Kidney epithelial cell (primary cell): ENCODE measurements around the gene SSR4. TPM values are rescaled to one million over a fixed set of nuclear protein-coding genes. Genes with fewer than 3 reads are reported as not detected.

Experiments
- DNase-seq: peaks from one replicate; pipeline ENCODE4 v3.0.0-alpha.2; 2010; ENCODE audit warnings: low read depth
- H3K27me3 ChIP-seq: 2 replicates; pipeline ENCODE4 v1.6.0; 2011; ENCODE audit warnings: low read length; ENCODE audit not compliant: control insufficient read depth, insufficient read depth
- H3K36me3 ChIP-seq: 2 replicates; pipeline ENCODE4 v1.5.1; 2011; ENCODE audit warnings: low read length; ENCODE audit not compliant: control insufficient read depth, insufficient read depth
- H3K4me3 ChIP-seq: 2 replicates; pipeline ENCODE4 v1.5.1; 2011; ENCODE audit warnings: low read depth, mild to moderate bottlenecking, control low read depth, low read length
- CTCF ChIP-seq: IDR thresholded peaks from 2 replicates; pipeline ENCODE4 v1.5.1; 2011; ENCODE audit warnings: mild to moderate bottlenecking, moderate library complexity, low read length, control low read depth, inconsistent platforms; ENCODE audit not compliant: insufficient read depth, poor library complexity, severe bottlenecking
- total RNA-seq: library from RNA; depleted of rRNA; stranded (reverse); fragments of >200 nt; gene quantifications from 2 replicates; pipeline ENCODE4 v1.2.3, GENCODE V29; 2015

Gene SSR4
- total RNA-seq, 1 donor from 2014 or later: 300 TPM

GRCh38 chrX:153800177-153800722, 5.8 kb downstream of the SSR4 start:
- Histone ChIP-seq H3K4me3 (no peak overlapping the region), H3K36me3 (peaks cover 2% of the 10 kb centered on the region), H3K27me3 (no peaks in the 10 kb centered on the region)
- no peak for TF ChIP-seq CTCF
- DNase-seq: no peak

- Histone ChIP-seq H3K27me3 (no peaks in the 10 kb centered on the region), H3K4me3 (no peak overlapping the region), H3K36me3 (peaks cover 2% of the 10 kb centered on the region)
- TF ChIP-seq CTCF: no peak
- DNase-seq: no peak
Measured at GRCh38 chrX:153800746-153801145, 6.3 kb downstream of the SSR4 start.

GRCh38 chrX:153801669-153802068, 7.2 kb downstream of the SSR4 start:
- Histone ChIP-seq H3K4me3 (no peak overlapping the region), H3K36me3 (no peaks in the 10 kb centered on the region), H3K27me3 (no peaks in the 10 kb centered on the region)
- no peak for DNase-seq
- no peak for TF ChIP-seq CTCF

- TF ChIP-seq CTCF: no peak
- Histone ChIP-seq H3K36me3 (no peaks in the 10 kb centered on the region), H3K27me3 (no peaks in the 10 kb centered on the region), H3K4me3 (no peak overlapping the region)
- no peak for DNase-seq
Measured at GRCh38 chrX:153802513-153803045, 8.1 kb downstream of the SSR4 start.

GRCh38 chrX:153803211-153804099, 9.0 kb downstream of the SSR4 start:
- TF ChIP-seq CTCF: no peak
- Histone ChIP-seq H3K36me3 (no peaks in the 10 kb centered on the region), H3K4me3 (no peak overlapping the region), H3K27me3 (no peaks in the 10 kb centered on the region)
- DNase-seq: no peak
